ENCODE data around the gene SMYD2.

SMYD2 gene

GRCh38 chr1:214344897-214345296 lies 63.9 kb downstream of the SMYD2 start:
- DNase-seq (ENCODE audit: low read depth) = no peak
- H3K4me3 ChIP-seq (ENCODE audit: low read depth, low read length) = no peak overlapping the region
- no peak for TF ChIP-seq CTCF (conservative IDR thresholded peaks at IDR 0.05; ENCODE audit: low read depth, low read length)

GRCh38 chr1:214349008-214349407 lies 68.0 kb downstream of the SMYD2 start:
- H3K4me3 ChIP-seq (ENCODE audit: low read depth, low read length) = no peak overlapping the region
- no peak for DNase-seq (ENCODE audit: low read depth)
- no peak for TF ChIP-seq CTCF (conservative IDR thresholded peaks at IDR 0.05; ENCODE audit: low read depth, low read length)

DNA sequence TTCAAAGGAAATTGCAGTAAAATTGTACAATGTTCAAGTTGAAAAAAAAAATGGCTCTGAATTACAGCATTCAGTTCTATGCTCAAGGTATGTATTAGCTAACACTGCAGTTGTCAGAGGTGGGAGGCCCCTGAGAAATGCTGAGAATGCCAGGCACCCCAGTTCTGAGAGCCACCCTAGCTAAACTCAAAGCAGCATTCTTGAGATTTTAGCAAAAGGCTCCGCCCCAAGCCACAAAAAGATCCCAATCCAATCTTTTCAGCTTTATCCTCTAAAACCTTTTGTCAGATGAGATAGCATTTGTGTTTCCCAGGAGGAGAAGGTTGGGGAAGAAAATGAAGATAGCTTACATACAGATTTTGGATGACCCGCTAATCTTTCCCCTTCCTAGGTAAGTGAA lies 68.8 kb downstream of the SMYD2 start:
- no peak overlapping the region for H3K4me3 ChIP-seq (ENCODE audit: low read depth, low read length)
- no peak for TF ChIP-seq CTCF (conservative IDR thresholded peaks at IDR 0.05; ENCODE audit: low read depth, low read length)
- DNase-seq (ENCODE audit: low read depth) = peak; percentile 61

GRCh38 chr1:214351551-214352277 lies 70.8 kb downstream of the SMYD2 start:
- DNase-seq (ENCODE audit: low read depth) = no peak
- no peak overlapping the region for H3K4me3 ChIP-seq (ENCODE audit: low read depth, low read length)
- no peak for TF ChIP-seq CTCF (conservative IDR thresholded peaks at IDR 0.05; ENCODE audit: low read depth, low read length)

- DNase-seq (ENCODE audit: low read depth) = no peak
- TF ChIP-seq CTCF (conservative IDR thresholded peaks at IDR 0.05; ENCODE audit: low read depth, low read length) = no peak
- no peak overlapping the region for H3K4me3 ChIP-seq (ENCODE audit: low read depth, low read length)
These were observed 71.9 kb downstream of the SMYD2 start for GRCh38 chr1:214352838-214353237.

DNA sequence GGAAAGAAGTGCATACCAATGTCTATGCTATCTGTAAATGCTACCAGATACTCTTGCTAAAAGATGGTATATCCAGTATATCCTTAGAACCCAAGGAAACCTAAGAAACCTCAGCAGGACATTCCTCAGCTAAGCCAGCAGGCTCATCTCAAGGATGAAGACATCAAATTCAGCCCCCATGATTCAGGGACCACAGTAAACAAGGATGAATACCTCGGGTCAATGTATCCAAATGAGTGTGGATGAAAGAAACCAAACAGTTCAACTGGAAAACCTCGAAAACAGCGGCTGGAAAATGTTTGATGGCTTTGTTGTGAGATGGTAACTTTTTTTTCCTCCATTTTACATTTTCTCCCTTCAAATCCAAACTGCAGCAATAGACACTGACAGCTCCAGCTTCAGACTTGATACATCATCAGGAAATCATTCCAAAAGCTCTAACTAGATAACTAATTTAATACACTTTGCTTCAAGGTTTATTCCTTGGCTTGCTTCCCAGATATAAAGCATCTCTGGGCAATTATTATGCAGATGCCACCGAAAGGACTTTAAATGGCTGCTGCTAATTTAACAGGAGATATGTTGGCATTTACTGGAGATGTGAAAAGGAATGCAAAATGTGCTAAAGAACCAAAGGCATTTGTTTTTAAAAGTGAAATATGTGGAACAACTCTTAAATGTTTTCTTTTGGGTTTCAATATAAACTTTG lies 73.6 kb downstream of the SMYD2 start:
- H3K4me3 ChIP-seq (ENCODE audit: low read depth, low read length) = no peak overlapping the region
- no peak for TF ChIP-seq CTCF (conservative IDR thresholded peaks at IDR 0.05; ENCODE audit: low read depth, low read length)
- no peak for DNase-seq (ENCODE audit: low read depth)

- no peak for DNase-seq (ENCODE audit: low read depth)
- TF ChIP-seq CTCF (conservative IDR thresholded peaks at IDR 0.05; ENCODE audit: low read depth, low read length) = no peak
- H3K4me3 ChIP-seq (ENCODE audit: low read depth, low read length) = no peak overlapping the region
These were observed 79.2 kb downstream of the SMYD2 start for GRCh38 chr1:214360116-214360515.

Measured in choroid plexus epithelial cell (primary cell).